Heart left ventricle (tissue), 16 donors: ENCODE measurements around the gene ZNF546. TPM values are rescaled to one million over a fixed set of nuclear protein-coding genes. Genes with fewer than 3 reads are reported as not detected.
"Not testable (repeated sequence)": the region's sequence is repeated elsewhere in the genome, so short reads cannot be mapped to it uniquely, and the experiment has no call there.

Experiments
- ATAC-seq, 4 donors: fragments of 200-7000 bp; cut with Tn5 transposase; one replicate each; pipeline ENCODE4 v1.9.1; 2020 to 2022; ENCODE audit warnings: moderate library complexity in 4 of 4, mild to moderate bottlenecking in 3 of 4, moderate number of reproducible peaks in 1 of 4
- DNase-seq, 5 donors: peaks; one replicate each; pipeline ENCODE4 v3.0.0-alpha.2; 2020
- H3K27ac ChIP-seq, 12 donors: fragments of 200-600 bp; sonication (generic) in 4 of 12; one replicate each; pipeline versions ENCODE4 v1.5.0 to v1.8.0; 2016 to 2022; ENCODE audit warnings: mild to moderate bottlenecking in 2 of 12
- H3K27me3 ChIP-seq, 9 donors: fragments of 200-600 bp; sonication (generic) in 2 of 9; one replicate each; pipeline versions ENCODE4 v1.5.1 to v1.8.0; 2016 to 2022; ENCODE audit warnings: mild to moderate bottlenecking in 3 of 9
- H3K36me3 ChIP-seq, 9 donors: fragments of 200-600 bp; sonication (generic) in 2 of 9; one replicate each; pipeline versions ENCODE4 v1.5.0 to v1.8.0; 2018 to 2022; ENCODE audit warnings: mild to moderate bottlenecking in 2 of 9
- H3K4me1 ChIP-seq, 12 donors: fragments of 200-600 bp; sonication (generic) in 4 of 12; one replicate each; pipeline versions ENCODE4 v1.5.0 to v1.8.0; 2016 to 2022; ENCODE audit warnings: mild to moderate bottlenecking in 3 of 12
- H3K4me3 ChIP-seq, 12 donors: fragments of 200-600 bp; sonication (generic) in 4 of 12; one replicate each; pipeline versions ENCODE4 v1.5.0 to v1.8.0; 2017 to 2022; ENCODE audit warnings: mild to moderate bottlenecking in 9 of 12, moderate library complexity in 4 of 12
- H3K9me3 ChIP-seq, 12 donors: fragments of 200-600 bp; sonication (generic) in 4 of 12; one replicate each; pipeline versions ENCODE4 v1.5.0 to v1.8.0; 2016 to 2022; ENCODE audit warnings: mild to moderate bottlenecking in 1 of 12
- POLR2A ChIP-seq, 2 donors: fragments of 450-650 bp; IDR thresholded peaks; one replicate each; pipeline ENCODE4 v1.6.1; 2017; ENCODE audit warnings: antibody characterized with exemption in 2 of 2, mild to moderate bottlenecking in 2 of 2, moderate library complexity in 2 of 2
- WGBS, 4 donors: extraction: QIAGEN DNeasy Blood & Tissue Kit in 2 of 4; methylation state at CpG; one replicate each; pipeline versions ENCODE4 v1.1.5 to v1.1.7; 2013 to 2018; 5-methylcytosine and 5-hydroxymethylcytosine counted together
- intact Hi-C, 10 donors: fragments of 100-400 bp; cut with DNase I; formaldehyde crosslinking; loops; one replicate each; pipeline versions ENCODE4 v1.11.1 to v1.14.2; 2022
- polyA plus RNA-seq, 2 donors: library from polyadenylated mRNA; stranded (reverse); fragments of 200-250 nt; gene quantifications; one replicate each; pipeline ENCODE4 v1.2.3, GENCODE V29; 2013
- total RNA-seq, 9 donors: library from RNA; depleted of rRNA in 2 of 9; stranded (reverse); fragments of >200 nt in 2 of 9; fragmentation: NEBNext Ultra II Directional in 3 of 9; extraction: Animal tissue kit (Norgen Biotek cat#: 25700) in 3 of 9; gene quantifications; one replicate each; pipeline versions ENCODE4 v1.1.0 to v1.2.4, GENCODE V29; 2016 to 2023
- TF ChIP-seq, protein P1 (sequence below), 12 donors: fragments of 200-600 bp; sonication (generic) in 4 of 12; IDR thresholded peaks; one replicate each; pipeline versions ENCODE4 v1.5.0 to v1.8.0; 2018 to 2022; ENCODE audit warnings: antibody characterized with exemption in 12 of 12, mild to moderate bottlenecking in 5 of 12
- donor health status: ischemic (EF 13 %, LVEDD 7.1; RV severe dilation, severe dysfunction).
- donor health status: healthy with polysubstance abuse.
- donor health status: DM: no; HTN: yes; CAD: no.
- donor health status: DM: no; HTN: no; CAD: no.
- donor health status: ischemic (EF 25% LVEDD 6.9; RV normal size, moderate dysfunction).
- donor health status: ischemic (EF 25% LVEDD 5.7; RV mildly dilated, moderate dysfunction).
- donor health status: healthy.
- donor health status: DM: yes; HTN: yes; CAD: no.
- donor health status: ischemic (EF 35%, LVEDD 5.7; RV mildly dilated, moderate dysfunction).
- donor health status: nonischemic (EF 11% LVEDD 7.7; RV severe dilation, severe dysfunction).
- donor health status: DM: yes; HTN: yes; CAD: no.
- donor health status: PGD.
- donor health status: ischemic (EF 29% LVEDD 5.4; RV normal size, mild dysfunction).
- donor health status: nonischemic (EF 23%, LVEDD 6.1; RV moderate dilation, normal function).

The ZNF546 gene
- total and polyA plus RNA-seq, 11 donors: 1.4 to 14.4 (median 7.8) TPM

DNA sequence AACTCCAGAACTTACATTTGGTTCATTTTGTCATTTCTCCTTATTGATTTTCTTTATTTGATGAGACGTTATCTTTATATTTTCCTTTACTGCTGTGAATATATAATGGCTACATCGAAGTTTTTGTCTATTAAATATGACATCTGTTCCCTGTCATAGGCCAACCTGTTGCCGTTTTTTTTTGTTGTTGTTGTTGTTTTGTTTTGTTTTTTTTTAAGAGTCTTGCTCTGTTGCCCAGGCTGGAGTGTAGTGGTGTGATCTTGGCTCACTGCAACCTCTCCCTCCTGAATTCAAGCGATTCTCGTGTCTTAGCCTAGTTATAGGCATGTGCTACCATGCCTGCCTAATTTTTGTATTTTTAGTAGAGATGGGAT is 29.7 kb downstream of the ZNF546 start:
- ATAC-seq (no peak), DNase-seq (no peak)
- no peak overlapping the region for H3K27ac ChIP-seq
- peaks cover 0 to 100% (median 81%) of the 10 kb centered on the region in 12 donors for H3K9me3 ChIP-seq
- TF ChIP-seq, protein P1, sequence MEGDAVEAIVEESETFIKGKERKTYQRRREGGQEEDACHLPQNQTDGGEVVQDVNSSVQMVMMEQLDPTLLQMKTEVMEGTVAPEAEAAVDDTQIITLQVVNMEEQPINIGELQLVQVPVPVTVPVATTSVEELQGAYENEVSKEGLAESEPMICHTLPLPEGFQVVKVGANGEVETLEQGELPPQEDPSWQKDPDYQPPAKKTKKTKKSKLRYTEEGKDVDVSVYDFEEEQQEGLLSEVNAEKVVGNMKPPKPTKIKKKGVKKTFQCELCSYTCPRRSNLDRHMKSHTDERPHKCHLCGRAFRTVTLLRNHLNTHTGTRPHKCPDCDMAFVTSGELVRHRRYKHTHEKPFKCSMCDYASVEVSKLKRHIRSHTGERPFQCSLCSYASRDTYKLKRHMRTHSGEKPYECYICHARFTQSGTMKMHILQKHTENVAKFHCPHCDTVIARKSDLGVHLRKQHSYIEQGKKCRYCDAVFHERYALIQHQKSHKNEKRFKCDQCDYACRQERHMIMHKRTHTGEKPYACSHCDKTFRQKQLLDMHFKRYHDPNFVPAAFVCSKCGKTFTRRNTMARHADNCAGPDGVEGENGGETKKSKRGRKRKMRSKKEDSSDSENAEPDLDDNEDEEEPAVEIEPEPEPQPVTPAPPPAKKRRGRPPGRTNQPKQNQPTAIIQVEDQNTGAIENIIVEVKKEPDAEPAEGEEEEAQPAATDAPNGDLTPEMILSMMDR (IDR thresholded peaks at IDR 0.05): no peak
- TF ChIP-seq POLR2A (IDR thresholded peaks at IDR 0.05): no peak
- H3K36me3 ChIP-seq: no peaks in the 10 kb centered on the region
- H3K27me3 ChIP-seq: no peaks in the 10 kb centered on the region
- no peaks in the 10 kb centered on the region for H3K4me1 ChIP-seq
- intact Hi-C loops: no loop called here
- 85 to 98% (median 92%) methylated on average over 5 of the region's 5 CpGs for WGBS, 4 donors
- H3K4me3 ChIP-seq: no peak overlapping the region

DNA sequence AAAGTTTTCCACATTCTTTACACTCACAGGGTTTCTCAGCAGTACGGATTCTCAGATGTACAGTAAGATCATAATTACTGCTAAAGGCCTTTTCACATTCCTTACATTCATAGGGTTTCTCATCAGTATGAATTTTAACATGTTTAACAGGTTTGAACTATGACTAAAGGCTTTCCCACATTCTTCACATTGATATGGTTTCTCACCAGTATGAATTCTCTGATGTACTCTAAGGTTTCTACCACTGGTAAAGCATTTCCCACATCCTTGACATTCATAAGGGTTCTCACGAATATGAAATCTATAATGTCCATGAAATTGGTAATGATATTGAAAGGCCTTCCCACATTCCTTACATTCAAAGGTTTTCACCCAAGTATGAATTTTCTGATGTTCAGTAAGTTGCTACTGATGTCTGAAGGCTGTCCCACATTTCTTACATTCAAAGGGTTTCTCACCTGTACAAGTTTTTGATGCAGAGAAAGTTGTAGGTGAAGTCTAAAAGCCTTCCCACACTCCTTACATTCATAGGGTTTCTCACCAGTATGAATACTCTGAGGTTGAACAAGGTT is 37.2 kb downstream of the ZNF546 start:
- WGBS, 4 donors: 97 to 99% (median 97%) methylated on average over 2 of the region's 2 CpGs
- H3K27me3 ChIP-seq: no peaks in the 10 kb centered on the region

DNA sequence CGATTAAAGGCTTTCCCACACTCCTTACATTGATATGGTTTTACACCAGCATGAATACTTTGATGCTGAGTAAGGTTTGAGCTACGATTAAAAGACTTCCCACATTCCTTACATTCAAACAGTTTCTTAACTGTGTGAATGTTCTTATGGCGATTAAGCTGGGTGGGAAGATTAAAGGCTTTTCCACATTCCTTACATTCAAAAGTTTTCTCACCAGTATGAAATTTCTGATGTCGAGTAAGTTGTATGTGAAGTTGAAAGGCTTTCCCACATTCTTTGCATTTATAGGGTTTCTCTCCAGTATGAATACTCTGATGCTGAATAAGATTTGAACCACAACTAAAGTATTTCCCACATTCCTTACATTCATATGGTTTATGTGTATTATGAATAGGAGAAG is 39.1 kb downstream of the ZNF546 start:
- TF ChIP-seq POLR2A (IDR thresholded peaks at IDR 0.05): no peak
- DNase-seq (no peak), ATAC-seq (no peak)
- intact Hi-C loops: no loop called here
- H3K27ac ChIP-seq: no peak overlapping the region
- H3K9me3 ChIP-seq: peaks cover 3 to 83% (median 66%) of the 10 kb centered on the region in 12 donors
- no peaks in the 10 kb centered on the region for H3K27me3 ChIP-seq
- 95 to 97% (median 97%) methylated on average over 4 of the region's 4 CpGs for WGBS, 4 donors
- peaks cover 0 to 29% (median 4%) of the 10 kb centered on the region in 9 donors for H3K36me3 ChIP-seq
- no peak overlapping the region for H3K4me3 ChIP-seq
- no peaks in the 10 kb centered on the region for H3K4me1 ChIP-seq

More for the DNA sequence above, 37.2 kb downstream of the ZNF546 start:
- H3K36me3 ChIP-seq: peaks cover 0 to 29% (median 4%) of the 10 kb centered on the region in 9 donors
- no peak overlapping the region for H3K4me3 ChIP-seq
- no peaks in the 10 kb centered on the region for H3K4me1 ChIP-seq
- H3K27ac ChIP-seq: no peak overlapping the region
- DNase-seq (no peak), ATAC-seq (no peak)
- intact Hi-C loops: no loop called here
- TF ChIP-seq, protein P1 (IDR thresholded peaks at IDR 0.05): no peak
- TF ChIP-seq POLR2A (IDR thresholded peaks at IDR 0.05): no peak
- peaks cover 5 to 93% (median 84%) of the 10 kb centered on the region in 12 donors for H3K9me3 ChIP-seq

DNA sequence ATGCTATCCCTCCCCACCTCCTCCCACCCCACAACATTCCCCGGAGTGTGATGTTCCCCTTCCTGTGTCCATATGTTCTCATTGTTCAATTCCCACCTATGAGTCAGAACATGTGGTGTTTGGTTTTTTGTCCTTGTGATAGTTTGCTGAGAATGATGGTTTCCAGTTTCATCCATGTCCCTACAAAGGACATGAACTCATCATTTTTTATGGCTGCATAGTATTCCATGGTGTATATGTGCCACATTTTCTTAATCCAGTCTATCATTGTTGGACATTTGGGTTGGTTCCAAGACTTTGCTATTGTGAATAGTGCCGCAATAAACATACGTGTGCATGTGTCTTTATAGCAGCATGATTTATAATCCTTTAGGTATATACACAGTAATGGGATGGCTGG is 41.2 kb downstream of the ZNF546 start:
- WGBS, 4 donors: 97 to 99% (median 98%) methylated on average over 1 to 3 of the region's 3 CpGs
- intact Hi-C loops: not testable (repeated sequence)

DNA sequence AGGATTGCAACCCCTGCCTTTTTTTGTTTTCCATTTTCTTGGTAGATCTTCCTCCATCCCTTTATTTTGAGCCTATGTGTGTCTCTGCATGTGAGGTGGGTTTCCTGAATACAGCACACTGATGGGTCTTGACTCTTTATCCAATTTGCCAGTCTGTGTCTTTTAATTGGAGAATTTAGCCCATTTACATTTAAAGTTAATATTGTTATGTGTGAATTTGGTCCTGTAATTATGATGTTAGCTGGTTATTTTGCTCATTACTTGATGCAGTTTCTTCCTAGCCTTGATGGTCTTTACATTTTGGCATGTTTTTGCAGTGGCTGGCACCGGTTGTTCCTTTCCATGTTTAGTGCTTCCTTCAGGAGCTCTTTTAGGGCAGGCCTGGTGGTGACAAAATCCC is 44.9 kb downstream of the ZNF546 start:
- H3K27ac ChIP-seq, H3K4me1 ChIP-seq, intact Hi-C loops, ATAC-seq, H3K27me3 ChIP-seq, DNase-seq, H3K4me3 ChIP-seq: not testable (repeated sequence)
- WGBS, 4 donors: 95 to 100% (median 97%) methylated on average over 1 of the region's 1 CpG
- peaks cover 0 to 75% (median 40%) of the 10 kb centered on the region in 12 donors for H3K9me3 ChIP-seq
- peaks cover 3 to 44% (median 37%) of the 10 kb centered on the region in 9 donors for H3K36me3 ChIP-seq

More for the DNA sequence above, 41.2 kb downstream of the ZNF546 start:
- peaks cover 0 to 30% (median 5%) of the 10 kb centered on the region in 9 donors for H3K36me3 ChIP-seq
- not testable (repeated sequence) for H3K27me3 ChIP-seq, H3K4me1 ChIP-seq, H3K27ac ChIP-seq, DNase-seq, H3K4me3 ChIP-seq, ATAC-seq
- H3K9me3 ChIP-seq: peaks cover 0 to 76% (median 51%) of the 10 kb centered on the region in 12 donors
